ENCODE measurements around the gene VCL. TPM values are rescaled to one million over a fixed set of nuclear protein-coding genes. Genes with fewer than 3 reads are reported as not detected.

VCL gene
- total and polyA plus RNA-seq, 9 of the 15 experiments (the other 6 are each of a cell fraction or from before 2014, with no cell fraction given) = 29.8 to 186 (median 76.4) TPM

- peak; percentile 98 for TF ChIP-seq SAP30 (IDR thresholded peaks at IDR 0.05; ENCODE audit: borderline replicate concordance, insufficient read depth, low read depth, low read length, poor library complexity, severe bottlenecking)
- TF ChIP-seq ZC3H4 (CRISPR knock-in tag; IDR thresholded peaks at IDR 0.05; ENCODE audit: borderline replicate concordance) = 0 out of 2 replicates have a peak, but pooled peaks have one; percentile 12
- TF ChIP-seq NFRKB (IDR thresholded peaks at IDR 0.05; ENCODE audit: low read depth) = no peak; the same call in 1 of the 2 replicates
- TF ChIP-seq VEZF1 (CRISPR knock-in tag; IDR thresholded peaks at IDR 0.05) = peak; percentile 8; the same call in 1 of the 2 replicates
- TF ChIP-seq RBFOX2 (IDR thresholded peaks at IDR 0.05; ENCODE audit: low read depth, low read length) = peak; percentile 90
- TF ChIP-seq LARP7 (IDR thresholded peaks at IDR 0.05) = peak; percentile 88; the same call in 1 of the 2 replicates
- peak; percentile 72 for TF ChIP-seq RBM22 (IDR thresholded peaks at IDR 0.05; ENCODE audit: low read depth, low read length, poor library complexity, severe bottlenecking)
- TF ChIP-seq ZBTB1 (CRISPR knock-in tag; IDR thresholded peaks at IDR 0.05; ENCODE audit: borderline replicate concordance, low read depth) = 0 out of 2 replicates have a peak, but pooled peaks have one; percentile 77
- TF ChIP-seq MXD1 (CRISPR knock-in tag; IDR thresholded peaks at IDR 0.05; ENCODE audit: borderline replicate concordance, poor library complexity, severe bottlenecking) = peak; percentile 85
- TF ChIP-seq KAT7 (CRISPR knock-in tag; IDR thresholded peaks at IDR 0.05; ENCODE audit: borderline replicate concordance) = peak; percentile 87; the same call in 1 of the 2 replicates
- no peak for TF ChIP-seq TAF9B (IDR thresholded peaks at IDR 0.05; ENCODE audit: partially characterized antibody)
- peak; percentile 87 for TF ChIP-seq SUPT5H (IDR thresholded peaks at IDR 0.05)
- TF ChIP-seq KLF10 (CRISPR knock-in tag; IDR thresholded peaks at IDR 0.05) = no peak
- TF ChIP-seq ZNF121 (CRISPR knock-in tag; conservative IDR thresholded peaks at IDR 0.05) = 0 out of 2 replicates have a peak, but pooled peaks have one; percentile 8
These were observed 153.3 kb downstream of the VCL start, which contains the start of gene ADK (continued) for GRCh38 chr10:74150990-74151878.

Measured in K562 (cell line).